SU-DHL-6 (cell line): Measurements from ENCODE around the gene TEKT3.

Experiments
- CTCF ChIP-seq: fragments of 200-600 bp; sonication (generic); IDR thresholded peaks from one replicate; pipeline ENCODE4 v1.5.1; 2017; ENCODE audit warnings: antibody characterized with exemption, mild to moderate bottlenecking, low read length, moderate library complexity; ENCODE audit not compliant: insufficient read depth, poor library complexity, severe bottlenecking
- EZH2phosphoT487 ChIP-seq: fragments of 200-600 bp; sonication (generic), shearing (Covaris generic); conservative IDR thresholded peaks from 2 replicates; pipeline ENCODE4 v1.6.1; 2018; ENCODE audit warnings: mild to moderate bottlenecking, antibody characterized with exemption, low read length, moderate library complexity, mixed read lengths

GRCh38 chr17:15266325-15267125, 74.9 kb downstream of the TEKT3 start:
- no peak for TF ChIP-seq CTCF
- no peak for TF ChIP-seq EZH2phosphoT487
